ENCODE results near the gene GPATCH8. TPM values are rescaled to one million over a fixed set of nuclear protein-coding genes. Genes with fewer than 3 reads are reported as not detected.

GPATCH8 gene
- total RNA-seq, 1 donor from 2014 or later, result 11.0 TPM

GRCh38 chr17:44359006-44359405 is 144.2 kb downstream of the GPATCH8 start:
- no peak for DNase-seq (ENCODE audit: low read depth, low spot score)

DNA sequence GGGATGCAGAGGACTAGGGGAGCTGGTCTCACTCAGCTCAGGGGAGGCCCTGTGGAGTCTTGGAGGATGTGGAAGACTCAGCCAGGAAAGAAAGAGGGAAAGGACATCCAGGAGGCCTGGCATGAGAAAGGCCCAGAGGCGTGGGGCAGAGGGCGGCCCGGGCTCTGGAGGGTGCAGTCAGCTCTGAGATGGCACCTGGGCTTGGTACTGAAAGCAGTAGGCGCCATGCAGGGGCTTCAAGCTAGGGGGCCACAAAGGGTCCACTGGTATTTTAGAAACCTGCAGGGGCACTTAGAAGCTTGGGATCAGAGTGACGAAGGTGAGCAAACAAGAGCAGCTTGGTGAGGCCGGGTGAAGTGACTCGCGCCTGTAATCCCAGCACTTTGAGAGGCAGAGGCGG is 145.1 kb downstream of the GPATCH8 start:
- DNase-seq (ENCODE audit: low read depth, low spot score), result no peak

- no peak for DNase-seq (ENCODE audit: low read depth, low spot score)
Observed at GRCh38 chr17:44356241-44356640, 147.0 kb downstream of the GPATCH8 start.

- no peak for DNase-seq (ENCODE audit: low read depth, low spot score)
Observed at GRCh38 chr17:44355642-44356099, 147.5 kb downstream of the GPATCH8 start.

DNA sequence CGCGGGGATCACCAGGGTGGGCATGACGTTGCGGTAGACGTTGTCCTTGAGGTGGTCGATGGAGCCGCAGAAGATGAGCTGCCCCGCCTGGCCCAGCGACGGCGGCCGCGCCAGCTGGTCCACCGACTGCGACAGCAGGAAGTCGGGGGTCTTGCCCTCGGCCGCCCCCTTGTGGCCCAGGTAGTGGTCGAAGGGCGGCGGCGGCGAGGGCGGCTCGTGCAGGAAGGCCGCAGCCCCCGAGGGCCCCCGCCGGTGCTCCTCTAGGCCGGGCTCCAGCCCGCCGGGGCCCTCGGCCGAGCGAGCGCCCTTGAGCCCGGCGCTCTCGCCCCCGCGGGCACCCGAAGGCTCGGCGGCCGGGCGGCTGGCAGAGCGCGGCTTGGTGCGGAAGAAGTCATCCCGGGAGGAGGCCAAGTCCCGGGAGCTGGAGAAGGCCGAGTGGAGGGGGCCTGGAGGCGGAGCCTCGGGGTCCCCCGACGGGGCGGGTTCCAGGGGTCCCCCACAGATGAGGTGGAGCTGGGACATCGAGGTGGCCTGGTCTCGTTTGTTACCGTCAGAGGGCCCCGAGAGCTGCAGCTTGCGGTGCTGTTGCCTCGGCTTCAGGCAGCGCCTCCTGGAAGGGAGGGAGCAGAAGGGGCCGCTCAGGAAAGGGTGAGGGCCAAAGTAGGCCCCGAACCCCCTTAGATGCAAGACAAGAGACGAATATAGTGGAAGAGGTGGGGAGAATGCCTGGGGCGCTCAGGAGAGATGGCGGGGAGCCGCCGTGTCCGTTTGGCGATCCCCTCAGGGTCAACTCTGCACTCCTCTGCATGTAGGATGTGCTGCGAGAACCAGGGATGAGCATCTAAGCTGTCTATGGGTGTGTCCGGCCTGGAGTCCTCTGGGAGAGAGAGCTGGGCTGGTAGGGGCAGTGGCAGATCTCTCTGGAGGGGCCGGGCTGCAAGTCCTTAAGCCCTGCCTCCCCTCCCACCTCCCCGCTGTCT is 148.3 kb downstream of the GPATCH8 start:
- no peak for DNase-seq (ENCODE audit: low read depth, low spot score)

- no peak for DNase-seq (ENCODE audit: low read depth, low spot score)
Observed at GRCh38 chr17:44353672-44354331, 149.4 kb downstream of the GPATCH8 start.

- no peak for DNase-seq (ENCODE audit: low read depth, low spot score)
Observed at GRCh38 chr17:44352828-44353671, 150.2 kb downstream of the GPATCH8 start.

DNA sequence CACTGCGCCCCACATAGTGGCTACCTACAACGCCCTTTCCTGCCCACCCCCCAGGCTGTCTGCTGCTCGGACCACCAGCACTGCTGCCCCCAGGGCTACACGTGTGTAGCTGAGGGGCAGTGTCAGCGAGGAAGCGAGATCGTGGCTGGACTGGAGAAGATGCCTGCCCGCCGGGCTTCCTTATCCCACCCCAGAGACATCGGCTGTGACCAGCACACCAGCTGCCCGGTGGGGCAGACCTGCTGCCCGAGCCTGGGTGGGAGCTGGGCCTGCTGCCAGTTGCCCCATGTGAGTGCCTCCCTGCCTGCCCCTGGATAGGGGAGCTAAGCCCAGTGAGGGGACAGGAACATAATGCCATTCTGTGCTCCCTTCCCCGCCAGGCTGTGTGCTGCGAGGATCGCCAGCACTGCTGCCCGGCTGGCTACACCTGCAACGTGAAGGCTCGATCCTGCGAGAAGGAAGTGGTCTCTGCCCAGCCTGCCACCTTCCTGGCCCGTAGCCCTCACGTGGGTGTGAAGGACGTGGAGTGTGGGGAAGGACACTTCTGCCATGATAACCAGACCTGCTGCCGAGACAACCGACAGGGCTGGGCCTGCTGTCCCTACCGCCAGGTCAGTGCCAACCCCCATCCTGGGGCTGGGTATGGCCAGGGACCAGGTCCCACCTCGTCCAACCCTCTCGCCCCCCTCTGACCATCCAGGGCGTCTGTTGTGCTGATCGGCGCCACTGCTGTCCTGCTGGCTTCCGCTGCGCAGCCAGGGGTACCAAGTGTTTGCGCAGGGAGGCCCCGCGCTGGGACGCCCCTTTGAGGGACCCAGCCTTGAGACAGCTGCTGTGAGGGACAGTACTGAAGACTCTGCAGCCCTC is 151.0 kb downstream of the GPATCH8 start:
- no peak for DNase-seq (ENCODE audit: low read depth, low spot score)

DNA sequence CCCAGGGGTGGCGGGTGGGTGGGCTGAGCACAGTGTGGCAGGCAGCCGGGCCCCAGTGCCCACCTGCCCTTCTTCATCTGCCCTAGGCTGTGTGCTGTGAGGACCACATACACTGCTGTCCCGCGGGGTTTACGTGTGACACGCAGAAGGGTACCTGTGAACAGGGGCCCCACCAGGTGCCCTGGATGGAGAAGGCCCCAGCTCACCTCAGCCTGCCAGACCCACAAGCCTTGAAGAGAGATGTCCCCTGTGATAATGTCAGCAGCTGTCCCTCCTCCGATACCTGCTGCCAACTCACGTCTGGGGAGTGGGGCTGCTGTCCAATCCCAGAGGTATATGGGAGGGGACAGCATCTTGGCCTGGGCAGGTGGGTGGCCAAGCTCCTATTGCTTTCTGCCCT is 151.7 kb downstream of the GPATCH8 start:
- DNase-seq (ENCODE audit: low read depth, low spot score), result no peak

GRCh38 chr17:44350733-44351226 is 152.4 kb downstream of the GPATCH8 start:
- no peak for DNase-seq (ENCODE audit: low read depth, low spot score)

GRCh38 chr17:44349553-44350070 is 153.6 kb downstream of the GPATCH8 start:
- no peak for DNase-seq (ENCODE audit: low read depth, low spot score)

- no peak for DNase-seq (ENCODE audit: low read depth, low spot score)
Observed at GRCh38 chr17:44348988-44349364, 154.2 kb downstream of the GPATCH8 start.

GRCh38 chr17:44348234-44348987 is 154.8 kb downstream of the GPATCH8 start:
- DNase-seq (ENCODE audit: low read depth, low spot score), result no peak

Other genes starting within 250 kb of the GPATCH8 start
- gene SLC4A1, start 235.3 kb downstream of the GPATCH8 start, total RNA-seq, result not detected in 2 replicates
- 0.07 and 0.21 TPM in 2 replicates for gene RUNDC3A, start 194.8 kb downstream of the GPATCH8 start, total RNA-seq
- 77.7 and 78.9 TPM in 2 replicates for gene SLC25A39, start 178.6 kb downstream of the GPATCH8 start, total RNA-seq
- 288 and 362 TPM in 2 replicates for gene GRN, start 158.1 kb downstream of the GPATCH8 start, total RNA-seq
- gene FAM171A2, start 139.6 kb downstream of the GPATCH8 start, total RNA-seq, result 3.7 and 6.1 TPM in 2 replicates
- gene ITGA2B, start 113.8 kb downstream of the GPATCH8 start, total RNA-seq, result 0.13 and 0.39 TPM in 2 replicates
- 0.79 and 0.88 TPM in 2 replicates for gene FZD2, start 54.1 kb upstream of the GPATCH8 start, total RNA-seq
- gene MEIOC, start 153.1 kb upstream of the GPATCH8 start, total RNA-seq, result 0.07 TPM in 1 of 2 replicates, not detected in the other
- gene CCDC43, start 186.4 kb upstream of the GPATCH8 start, total RNA-seq, result 42.3 and 54.3 TPM in 2 replicates
- 4.6 and 8.9 TPM in 2 replicates for gene DBF4B, start 205.3 kb upstream of the GPATCH8 start, total RNA-seq